ENCODE results near the gene TNFRSF21.
"Not testable (repeated sequence)": the region's sequence is repeated elsewhere in the genome, so short reads cannot be mapped to it uniquely, and the experiment has no call there.

TNFRSF21 gene

GRCh38 chr6:47286301-47286700, 23.4 kb downstream of the TNFRSF21 start:
- DNase-seq: no peak

DNA sequence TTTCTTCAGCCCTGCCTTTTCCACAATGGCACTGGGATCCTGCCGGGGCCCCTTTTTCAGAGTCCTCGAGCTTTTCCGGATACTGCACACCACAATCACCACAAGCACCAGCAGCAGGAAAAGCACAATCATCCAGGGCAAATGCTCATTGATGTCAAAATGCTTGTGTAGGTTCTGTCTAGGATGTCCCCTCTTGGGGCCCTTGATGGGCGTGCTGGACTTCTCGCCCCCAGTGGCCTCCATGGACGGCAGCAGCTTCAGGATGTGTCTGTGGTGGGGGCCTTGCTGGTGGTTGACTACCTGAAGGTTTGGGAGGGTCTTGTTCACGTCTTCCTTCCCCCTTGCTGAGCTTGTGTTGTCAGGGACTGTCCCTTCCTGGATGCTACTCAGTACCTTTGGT, 25.7 kb downstream of the TNFRSF21 start:
- DNase-seq: no peak

DNA sequence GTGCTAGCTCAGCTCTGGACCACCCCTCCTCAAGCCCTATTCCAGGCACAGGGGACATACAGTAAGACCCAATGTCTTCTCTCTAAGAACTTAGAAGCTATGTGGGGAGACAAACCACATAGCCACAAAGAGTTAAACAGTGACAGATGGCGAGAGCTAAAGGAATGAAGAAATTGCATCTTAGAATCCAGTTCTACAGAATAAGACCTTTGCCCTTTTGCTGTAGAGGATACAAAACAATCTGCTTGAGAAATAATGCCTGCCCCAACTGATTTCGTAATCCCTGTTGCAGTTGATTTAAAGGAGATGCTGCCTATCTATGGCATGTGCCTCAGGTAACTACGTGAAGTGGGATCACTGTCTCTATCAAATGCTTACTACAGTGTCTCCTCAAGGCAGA, 31.2 kb downstream of the TNFRSF21 start:
- DNase-seq: no peak

GRCh38 chr6:47277702-47278101, 32.0 kb downstream of the TNFRSF21 start:
- DNase-seq: no peak

DNA sequence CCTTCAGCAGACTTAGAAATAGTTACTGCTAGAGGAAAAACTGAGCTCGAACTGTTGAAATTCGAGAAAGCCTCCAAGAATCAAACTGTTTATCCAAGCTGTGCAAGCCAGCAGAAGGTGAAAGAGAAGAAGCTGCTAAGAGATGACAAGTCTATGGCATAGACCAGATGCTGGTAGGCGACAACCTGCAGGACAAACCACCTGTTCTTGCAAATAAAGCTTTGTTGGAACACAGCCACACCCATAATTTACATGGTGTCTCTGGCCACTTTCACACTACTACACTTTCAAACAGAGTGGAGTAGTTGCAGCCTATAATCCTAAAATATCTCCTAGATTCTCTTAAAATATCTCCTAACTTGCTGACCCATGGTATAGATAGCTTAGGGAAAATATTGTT, 33.3 kb downstream of the TNFRSF21 start:
- DNase-seq: no peak

- DNase-seq: no peak
Observed at GRCh38 chr6:47275640-47276039, 34.1 kb downstream of the TNFRSF21 start.

DNA sequence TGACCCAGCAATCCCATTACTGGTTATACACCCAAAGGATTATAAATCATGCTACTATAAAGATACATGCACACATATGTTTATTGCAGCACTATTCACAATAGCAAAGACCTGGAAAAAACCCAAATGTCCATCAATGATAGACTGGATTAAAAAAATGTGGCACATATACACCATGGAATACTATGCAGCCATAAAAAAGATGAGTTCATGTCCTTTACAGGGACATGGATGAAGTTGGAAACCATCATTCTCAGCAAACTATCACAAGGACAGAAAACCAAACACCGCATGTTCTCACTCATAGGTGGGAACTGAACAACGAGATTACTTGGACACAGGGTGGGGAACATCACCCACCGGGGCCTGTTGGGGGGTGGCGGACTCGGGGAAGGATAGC, 34.6 kb downstream of the TNFRSF21 start:
- DNase-seq: not testable (repeated sequence)

GRCh38 chr6:47268572-47269187, 41.0 kb downstream of the TNFRSF21 start:
- DNase-seq: no peak

GRCh38 chr6:47267301-47267700, 42.4 kb downstream of the TNFRSF21 start:
- no peak for DNase-seq

DNA sequence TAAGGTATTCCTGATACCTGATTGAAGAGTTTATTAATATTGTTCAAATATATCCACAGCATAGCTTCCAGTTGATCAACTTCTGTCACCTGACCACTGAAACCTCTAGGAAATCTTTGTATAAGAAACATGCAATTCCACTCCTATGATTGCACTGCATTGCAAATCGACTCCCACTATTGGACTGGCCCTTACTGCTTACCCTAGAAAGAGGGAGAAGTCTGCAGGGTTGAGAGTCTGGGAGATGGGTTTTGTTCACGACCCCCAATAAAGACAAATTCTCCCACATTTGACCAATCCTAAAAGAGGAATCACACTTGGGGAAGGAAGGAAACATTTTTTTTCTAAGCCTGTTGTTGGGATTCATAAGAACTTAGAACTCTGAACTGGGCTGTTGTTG, 43.7 kb downstream of the TNFRSF21 start:
- DNase-seq: no peak

GRCh38 chr6:47264775-47265184, 44.9 kb downstream of the TNFRSF21 start:
- DNase-seq: no peak

DNA sequence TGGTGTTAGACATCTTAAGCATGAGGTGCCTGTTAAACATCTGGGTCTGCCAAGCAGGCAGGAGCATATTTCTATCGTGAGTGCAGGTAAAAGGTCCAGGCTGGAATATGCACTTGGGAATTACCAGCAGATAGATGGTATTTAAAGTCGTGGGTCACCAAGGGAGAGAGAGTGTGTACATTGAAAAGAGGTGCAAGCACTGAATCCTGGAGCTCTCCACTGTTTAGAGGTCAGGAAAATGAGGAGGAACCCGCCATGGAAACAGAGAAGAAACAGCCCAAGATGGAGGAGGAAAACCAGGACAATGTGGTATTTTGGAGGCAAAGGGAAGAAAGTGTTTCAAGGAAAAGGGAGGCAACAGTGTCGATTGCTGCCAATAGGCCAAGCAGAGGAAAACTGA, 46.4 kb downstream of the TNFRSF21 start:
- DNase-seq: no peak

DNA sequence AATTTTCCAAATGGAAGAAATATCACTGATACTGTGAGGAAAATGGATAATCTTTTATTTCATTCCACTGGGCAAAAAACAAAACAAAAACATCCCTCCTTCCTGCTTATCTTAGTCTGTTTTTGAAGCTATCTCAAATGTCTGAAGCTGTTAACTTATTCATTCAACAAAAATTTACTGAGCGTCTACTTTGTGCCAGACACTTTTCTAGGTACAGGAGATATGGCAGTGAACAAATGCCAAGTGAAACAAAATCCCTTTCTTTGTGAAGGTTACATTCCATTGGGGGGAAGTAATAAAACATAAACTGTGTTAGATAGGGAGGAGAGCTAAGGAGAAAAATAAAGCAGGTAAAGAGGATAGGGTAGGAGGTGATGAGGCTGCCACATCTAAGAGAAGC, 47.5 kb downstream of the TNFRSF21 start:
- DNase-seq: no peak

- no peak for DNase-seq
Observed at GRCh38 chr6:47261191-47261590, 48.5 kb downstream of the TNFRSF21 start.

GRCh38 chr6:47260021-47260420, 49.7 kb downstream of the TNFRSF21 start:
- no peak for DNase-seq

DNA sequence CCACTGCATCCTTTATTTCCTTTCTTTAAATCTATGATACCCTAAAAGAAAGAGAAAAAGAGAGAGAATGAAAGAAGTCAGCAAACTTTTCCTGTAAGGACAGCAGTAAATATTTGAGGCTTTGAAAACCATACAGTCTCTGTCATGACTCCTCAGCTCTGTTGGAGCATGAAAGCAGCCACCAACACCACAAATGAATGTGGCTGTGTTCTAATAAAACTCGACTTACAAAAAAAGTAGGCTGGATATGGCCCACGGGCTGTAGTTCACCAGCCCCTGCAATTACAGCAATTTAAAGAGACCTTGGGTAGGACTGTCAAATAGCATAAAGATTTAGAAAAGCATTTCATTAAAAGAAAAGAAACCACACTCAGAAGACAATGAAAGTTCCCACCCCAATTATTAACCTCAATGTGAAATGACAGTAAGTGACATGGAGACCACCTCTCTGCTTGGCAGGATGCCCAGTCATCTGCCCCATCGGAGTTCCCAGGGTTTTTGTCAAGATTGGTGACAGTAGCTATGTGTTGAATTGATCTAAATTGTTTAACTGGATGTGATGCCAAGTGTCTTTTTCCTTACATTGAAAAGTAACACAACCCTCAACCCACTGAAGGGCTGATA, 50.9 kb downstream of the TNFRSF21 start:
- DNase-seq: no peak

- no peak for DNase-seq
Observed at GRCh38 chr6:47256981-47257730, 52.5 kb downstream of the TNFRSF21 start.

- no peak for DNase-seq
Observed at GRCh38 chr6:47256361-47256760, 53.3 kb downstream of the TNFRSF21 start.

DNA sequence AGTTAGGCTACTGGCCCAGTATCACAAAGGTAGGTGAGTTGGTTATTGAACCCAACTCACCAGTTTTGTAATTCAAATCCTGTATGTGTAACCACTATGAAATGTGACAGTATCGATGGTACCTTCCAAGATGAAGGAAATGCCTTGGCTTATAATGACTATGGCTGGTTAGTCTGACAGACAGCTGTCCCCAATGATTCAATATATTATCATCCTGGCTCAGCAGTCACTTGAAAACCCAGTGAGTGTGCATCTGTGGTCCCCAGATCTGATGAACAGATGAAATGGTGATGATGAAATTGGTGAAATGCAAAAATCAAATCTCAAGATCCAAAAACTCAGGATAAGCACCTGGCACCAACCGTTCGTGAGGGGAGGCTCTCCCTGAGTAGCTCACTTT, 54.8 kb downstream of the TNFRSF21 start:
- DNase-seq: no peak

DNA sequence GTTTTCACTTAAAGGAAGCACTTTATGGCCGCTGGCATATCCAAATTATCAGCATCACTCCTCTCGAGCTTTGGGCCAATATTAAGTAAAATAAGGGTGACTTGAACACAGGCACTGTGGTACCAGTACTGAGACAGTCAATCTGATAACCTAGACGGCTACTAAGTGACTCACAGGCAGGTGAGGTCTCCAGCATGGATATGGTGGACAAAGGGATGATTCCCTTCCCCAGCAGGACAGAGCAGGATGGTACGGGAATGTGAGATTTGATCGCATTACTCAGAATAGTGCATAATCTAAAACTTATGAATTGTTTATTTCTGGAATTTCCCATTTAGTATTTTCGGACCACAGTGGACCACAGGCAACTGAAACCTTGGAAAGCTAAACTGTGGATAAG, 55.7 kb downstream of the TNFRSF21 start:
- DNase-seq: no peak

DNA sequence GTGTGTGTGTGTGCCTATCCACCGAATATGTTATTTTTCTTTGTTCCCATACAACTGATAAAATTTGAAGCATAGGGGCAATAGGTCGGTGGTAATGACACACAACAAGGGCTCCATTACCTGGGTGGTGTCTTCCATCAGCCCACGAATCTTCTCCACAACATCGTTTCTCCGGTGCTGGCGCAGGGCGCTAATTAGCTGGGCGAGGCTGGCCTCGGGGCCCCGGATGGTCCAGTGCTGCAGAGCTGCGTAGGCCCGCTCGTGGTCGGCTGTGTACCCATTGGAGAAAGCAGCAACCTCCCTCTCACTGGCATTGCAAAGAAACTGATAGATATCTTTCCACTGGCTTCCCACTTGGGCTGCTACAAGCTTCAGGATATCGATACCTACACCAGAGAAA, 56.6 kb downstream of the TNFRSF21 start:
- DNase-seq: no peak

GRCh38 chr6:47252633-47253032, 57.1 kb downstream of the TNFRSF21 start:
- DNase-seq: no peak

DNA sequence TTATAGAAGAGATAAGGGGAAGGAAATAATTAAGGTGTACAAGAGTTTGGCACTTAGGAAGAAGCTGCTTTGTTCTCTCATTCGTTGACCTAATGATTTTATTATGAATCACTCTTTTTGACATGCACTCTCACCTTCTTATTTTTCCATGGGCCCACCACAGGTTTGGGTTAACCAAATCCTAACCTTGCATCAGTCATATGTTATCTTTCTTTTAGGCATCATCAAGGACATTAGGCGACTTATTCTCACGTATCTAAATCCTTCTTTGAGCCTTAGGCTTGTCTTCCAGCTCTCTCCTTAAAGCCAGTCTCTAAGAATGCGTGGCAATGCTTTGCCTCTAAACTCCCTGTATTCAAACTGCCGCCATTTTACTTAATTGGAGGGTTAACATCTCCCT, 58.3 kb downstream of the TNFRSF21 start:
- no peak for DNase-seq

DNA sequence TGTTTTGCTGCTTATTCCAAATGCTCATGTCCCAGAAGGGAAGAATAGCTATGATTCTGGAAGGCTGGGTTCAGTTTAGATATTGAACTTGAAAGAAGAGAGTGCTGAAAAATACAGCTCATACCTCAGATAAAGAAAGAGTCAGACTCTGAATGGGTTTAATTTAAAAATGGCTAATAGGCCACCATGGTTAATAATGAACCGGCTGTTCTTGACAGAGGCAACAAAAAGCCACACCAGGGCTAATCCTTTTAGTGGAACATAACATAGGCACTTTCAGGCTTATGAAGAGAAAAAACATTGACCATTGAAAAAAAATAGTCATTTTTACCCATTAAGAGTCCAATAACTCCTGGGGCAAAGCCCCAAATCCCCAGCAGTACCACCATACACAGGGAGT, 59.4 kb downstream of the TNFRSF21 start:
- no peak for DNase-seq

Measured in activated CD4-positive, alpha-beta T cell treated with anti-CD3 and anti-CD28 coated beads, Interleukin-2, Interleukin-6, amounts not matched to agents 100 ng/mL and 50 ng/mL, durations not matched to agents 16 hours and 8 hours (primary cell).